ENCODE data around the gene SERPINB1.
"Not testable (repeated sequence)": the region's sequence is repeated elsewhere in the genome, so short reads cannot be mapped to it uniquely, and the experiment has no call there.

DNA sequence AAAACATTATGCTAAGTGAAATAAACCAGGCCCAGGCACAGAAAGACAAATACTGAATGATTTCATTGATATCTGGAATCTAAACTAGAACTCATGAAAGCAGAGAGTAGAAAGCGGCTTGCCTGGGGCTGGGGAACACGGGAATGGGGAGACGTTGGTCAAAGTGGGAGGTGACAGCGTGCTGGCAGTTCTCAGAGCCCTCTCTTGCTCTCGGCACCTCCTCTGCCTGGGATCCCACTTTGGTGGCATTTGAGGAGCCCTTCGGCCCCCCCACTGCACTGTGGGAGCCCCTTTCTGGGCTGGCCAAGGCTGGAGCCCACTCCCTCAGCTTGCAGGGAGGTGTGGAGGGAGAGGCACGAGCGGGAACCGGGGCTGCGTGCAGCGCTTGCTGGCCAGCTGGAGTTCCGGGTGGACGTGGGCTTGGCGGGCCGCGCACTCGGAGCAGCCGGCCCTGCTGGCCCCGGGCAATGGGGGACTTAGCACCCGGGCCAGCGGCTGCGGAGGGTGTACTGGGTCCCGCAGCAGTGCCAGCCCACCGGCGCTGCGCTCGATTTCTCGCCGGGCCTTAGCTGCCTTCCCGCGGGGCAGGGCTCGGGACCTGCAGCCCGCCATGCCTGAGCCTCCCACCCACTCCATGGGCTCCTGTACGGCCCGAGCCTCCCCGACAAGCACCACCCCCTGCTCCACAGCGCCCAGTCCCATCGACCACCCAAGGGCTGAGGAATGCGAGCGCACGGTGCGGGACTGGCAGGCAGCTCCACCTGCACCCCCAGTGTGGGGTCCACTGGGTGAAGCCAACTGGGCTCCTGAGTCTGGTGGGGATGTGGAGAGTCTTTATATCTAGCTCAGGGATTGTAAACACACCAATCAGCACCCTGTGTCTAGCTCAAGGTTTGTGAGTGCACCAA is 18.4 kb upstream of the SERPINB1 start:
- not testable (repeated sequence) for TF ChIP-seq POLR2A (IDR thresholded peaks at IDR 0.05)
- TF ChIP-seq, protein P1, sequence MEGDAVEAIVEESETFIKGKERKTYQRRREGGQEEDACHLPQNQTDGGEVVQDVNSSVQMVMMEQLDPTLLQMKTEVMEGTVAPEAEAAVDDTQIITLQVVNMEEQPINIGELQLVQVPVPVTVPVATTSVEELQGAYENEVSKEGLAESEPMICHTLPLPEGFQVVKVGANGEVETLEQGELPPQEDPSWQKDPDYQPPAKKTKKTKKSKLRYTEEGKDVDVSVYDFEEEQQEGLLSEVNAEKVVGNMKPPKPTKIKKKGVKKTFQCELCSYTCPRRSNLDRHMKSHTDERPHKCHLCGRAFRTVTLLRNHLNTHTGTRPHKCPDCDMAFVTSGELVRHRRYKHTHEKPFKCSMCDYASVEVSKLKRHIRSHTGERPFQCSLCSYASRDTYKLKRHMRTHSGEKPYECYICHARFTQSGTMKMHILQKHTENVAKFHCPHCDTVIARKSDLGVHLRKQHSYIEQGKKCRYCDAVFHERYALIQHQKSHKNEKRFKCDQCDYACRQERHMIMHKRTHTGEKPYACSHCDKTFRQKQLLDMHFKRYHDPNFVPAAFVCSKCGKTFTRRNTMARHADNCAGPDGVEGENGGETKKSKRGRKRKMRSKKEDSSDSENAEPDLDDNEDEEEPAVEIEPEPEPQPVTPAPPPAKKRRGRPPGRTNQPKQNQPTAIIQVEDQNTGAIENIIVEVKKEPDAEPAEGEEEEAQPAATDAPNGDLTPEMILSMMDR (IDR thresholded peaks at IDR 0.05) = not testable (repeated sequence)
